Dermis microvascular lymphatic vessel endothelial cell (primary cell): ENCODE data around the gene GRB7. TPM values are rescaled to one million over a fixed set of nuclear protein-coding genes. Genes with fewer than 3 reads are reported as not detected.
"Not testable (repeated sequence)": the region's sequence is repeated elsewhere in the genome, so short reads cannot be mapped to it uniquely, and the experiment has no call there.

Experiments
- DNase-seq, 2 donors: peaks; one replicate each; pipeline versions ENCODE4 v3.0.0 to v3.0.0-alpha.2; 2010; ENCODE audit warnings: low read depth in 2 of 2
- total RNA-seq: library from RNA; depleted of rRNA; stranded (reverse); fragments of >200 nt; gene quantifications from 2 replicates; pipeline ENCODE4 v1.2.1, GENCODE V29; 2014

GRB7 gene
- 0.13 TPM in 1 of 2 replicates, not detected in the other for total RNA-seq

GRCh38 chr17:39737760-39738567 lies at the start of gene GRB7:
TSS of gene GRB7 (plus strand) at chr17:39737938. CDS start at chr17:39742302, 4,364 bp downstream.
- DNase-seq, result no peak

- DNase-seq, result no peak
These were observed 49.3 kb upstream of the GRB7 start for GRCh38 chr17:39688475-39688835.

GRCh38 chr17:39688945-39689344 lies 48.8 kb upstream of the GRB7 start:
- no peak for DNase-seq

GRCh38 chr17:39694593-39694992 lies 43.1 kb upstream of the GRB7 start:
- no peak for DNase-seq

GRCh38 chr17:39695089-39695474 lies 42.7 kb upstream of the GRB7 start:
- no peak for DNase-seq

- no peak for DNase-seq
These were observed 41.0 kb upstream of the GRB7 start for GRCh38 chr17:39696731-39697130.

GRCh38 chr17:39697961-39698360 lies 39.8 kb upstream of the GRB7 start:
- no peak for DNase-seq

- DNase-seq, result not testable (repeated sequence)
These were observed 38.5 kb upstream of the GRB7 start for GRCh38 chr17:39699157-39699817.

- DNase-seq, result no peak
These were observed 38.0 kb upstream of the GRB7 start, which contains the start of gene ERBB2 for GRCh38 chr17:39699818-39700147. TSS of gene ERBB2 (plus strand) at chr17:39700064. CDS start at chr17:39700239, 175 bp downstream.

GRCh38 chr17:39700148-39700987 lies 37.4 kb upstream of the GRB7 start:
- no peak for DNase-seq

GRCh38 chr17:39701012-39701783 lies 36.5 kb upstream of the GRB7 start:
- no peak for DNase-seq

- DNase-seq, result no peak
These were observed 35.8 kb upstream of the GRB7 start for GRCh38 chr17:39701784-39702422.

GRCh38 chr17:39702901-39703893 lies 34.5 kb upstream of the GRB7 start:
- DNase-seq, result no peak

GRCh38 chr17:39703913-39704312 lies 33.8 kb upstream of the GRB7 start:
- no peak for DNase-seq

- no peak for DNase-seq
These were observed 32.8 kb upstream of the GRB7 start for GRCh38 chr17:39704821-39705551.

GRCh38 chr17:39705786-39706348 lies 31.9 kb upstream of the GRB7 start:
- no peak for DNase-seq

- DNase-seq, result no peak
These were observed 31.4 kb upstream of the GRB7 start for GRCh38 chr17:39706383-39706782.

- no peak for DNase-seq
These were observed 30.8 kb upstream of the GRB7 start for GRCh38 chr17:39706921-39707337.
